Small intestine (tissue), 7 donors: ENCODE measurements around the gene NCOA7. TPM values are rescaled to one million over a fixed set of nuclear protein-coding genes. Genes with fewer than 3 reads are reported as not detected.
A peak's percentile ranks its signal among the peaks of the same experiment; 100 is the strongest.

Experiments
- DNase-seq, 2 donors: peaks; one replicate each; pipeline versions ENCODE4 v3.0.0 to v3.0.0-alpha.2; 2013
- FAIRE-seq: peaks from 2 replicates; lab custom pipeline; 2012; peaks lifted over from hg19 to GRCh38; lab: Jason Lieb, UNC
- H3K27ac ChIP-seq, 3 donors: one replicate each; pipeline ENCODE4 v1.5.1; 2013; ENCODE audit warnings: low read length in 2 of 3, mild to moderate bottlenecking in 2 of 3, control low read depth in 1 of 3, inconsistent platforms in 1 of 3, low read depth in 1 of 3, moderate library complexity in 1 of 3
- H3K27me3 ChIP-seq, 3 donors: one replicate each; pipeline ENCODE4 v1.6.1; 2013; ENCODE audit warnings: low read length in 3 of 3, inconsistent platforms in 1 of 3; ENCODE audit not compliant: control insufficient read depth in 3 of 3, insufficient read depth in 3 of 3
- H3K36me3 ChIP-seq, 3 donors: one replicate each; pipeline ENCODE4 v1.6.1; 2013; ENCODE audit warnings: low read length in 3 of 3, inconsistent platforms in 1 of 3, low read depth in 1 of 3, mild to moderate bottlenecking in 1 of 3, moderate library complexity in 1 of 3; ENCODE audit not compliant: control insufficient read depth in 3 of 3, insufficient read depth in 2 of 3
- H3K4me1 ChIP-seq, 3 donors: one replicate each; pipeline ENCODE4 v1.6.1; 2013; ENCODE audit warnings: low read length in 2 of 3, inconsistent platforms in 1 of 3, low read depth in 1 of 3, mild to moderate bottlenecking in 1 of 3, moderate library complexity in 1 of 3; ENCODE audit not compliant: control insufficient read depth in 3 of 3, insufficient read depth in 2 of 3
- H3K4me3 ChIP-seq, 3 donors: one replicate each; pipeline ENCODE4 v1.5.1; 2013; ENCODE audit warnings: low read length in 3 of 3, control low read depth in 1 of 3, inconsistent platforms in 1 of 3, low read depth in 1 of 3, mild to moderate bottlenecking in 1 of 3, moderate library complexity in 1 of 3
- H3K9me3 ChIP-seq, 2 donors: one replicate each; pipeline ENCODE4 v1.6.1; 2013; ENCODE audit warnings: low read depth in 1 of 2, low read length in 1 of 2; ENCODE audit not compliant: control insufficient read depth in 2 of 2, insufficient read depth in 1 of 2
- WGBS, 3 donors: extraction: QIAGEN DNeasy Blood & Tissue Kit; methylation state at CpG; one replicate each; pipeline ENCODE4 v1.1.7; 2013; 5-methylcytosine and 5-hydroxymethylcytosine counted together
- polyA plus RNA-seq, 4 donors: library from polyadenylated mRNA; stranded (reverse) in 3 of 4; unstranded in 1 of 4; fragments of 200-250 nt in 3 of 4; fragments of 120-200 nt in 1 of 4; gene quantifications; one replicate each; pipeline versions ENCODE4 v1.2.1 to v1.2.3, GENCODE V29; 2013
- donor health status: healthy with polysubstance abuse.
- donor health status: control.
- donor health status: control.
- donor health status: Bipolar disorder and iron deficiency.
- donor health status: healthy.

Gene NCOA7
- polyA plus RNA-seq, 4 donors, result 10.7 to 51.0 (median 26.8) TPM

- Histone ChIP-seq H3K27ac (no peak overlapping the region), H3K27me3 (no peaks in the 10 kb centered on the region), H3K4me1 (no peaks in the 10 kb centered on the region), H3K9me3 (no peaks in the 10 kb centered on the region), H3K4me3 (no peak overlapping the region), H3K36me3 (peaks cover 0 to 10% (median 0%) of the 10 kb centered on the region in 3 donors)
- WGBS, 3 donors, result 87 to 97% (median 91%) methylated on average over 3 of the region's 3 CpGs
- DNase-seq, result no peak
- FAIRE-seq, result no peak
These were observed 69.0 kb downstream of the NCOA7 start for GRCh38 chr6:125859727-125860126.

GRCh38 chr6:125863023-125863422 is 72.3 kb downstream of the NCOA7 start:
- H3K27ac ChIP-seq, result no peak overlapping the region
- DNase-seq, result no peak
- FAIRE-seq, result no peak
- H3K4me1 ChIP-seq, result no peaks in the 10 kb centered on the region
- H3K4me3 ChIP-seq, result no peak overlapping the region
- H3K36me3 ChIP-seq, result peaks cover 0 to 2% (median 0%) of the 10 kb centered on the region in 3 donors
- H3K27me3 ChIP-seq, result no peaks in the 10 kb centered on the region
- no peaks in the 10 kb centered on the region for H3K9me3 ChIP-seq

- no peak for FAIRE-seq
- H3K4me1 ChIP-seq, result no peaks in the 10 kb centered on the region
- DNase-seq, result no peak
- no peaks in the 10 kb centered on the region for H3K9me3 ChIP-seq
- WGBS, 3 donors, result 69 to 71% (median 70%) methylated on average over 4 of the region's 4 CpGs
- H3K4me3 ChIP-seq, result no peak overlapping the region
- H3K27me3 ChIP-seq, result no peaks in the 10 kb centered on the region
- H3K36me3 ChIP-seq, result peaks cover 0 to 4% (median 0%) of the 10 kb centered on the region in 3 donors
- H3K27ac ChIP-seq, result no peak overlapping the region
These were observed 74.3 kb downstream of the NCOA7 start for GRCh38 chr6:125865015-125865414.

GRCh38 chr6:125866433-125866832 is 75.7 kb downstream of the NCOA7 start:
- DNase-seq, result no peak
- Histone ChIP-seq H3K4me1 (no peaks in the 10 kb centered on the region), H3K9me3 (no peaks in the 10 kb centered on the region), H3K27ac (no peak overlapping the region), H3K4me3 (no peak overlapping the region), H3K27me3 (no peaks in the 10 kb centered on the region), H3K36me3 (peaks cover 0 to 8% (median 0%) of the 10 kb centered on the region in 3 donors)
- FAIRE-seq, result no peak

- H3K9me3 ChIP-seq, result no peaks in the 10 kb centered on the region
- FAIRE-seq, result no peak
- no peak for DNase-seq
- WGBS, 3 donors, result 93 to 96% (median 94%) methylated on average over 6 of the region's 6 CpGs
- peaks cover 0 to 11% (median 0%) of the 10 kb centered on the region in 3 donors for H3K36me3 ChIP-seq
- H3K27me3 ChIP-seq, result no peaks in the 10 kb centered on the region
- no peak overlapping the region for H3K4me3 ChIP-seq
- no peak overlapping the region for H3K27ac ChIP-seq
- no peaks in the 10 kb centered on the region for H3K4me1 ChIP-seq
These were observed 76.8 kb downstream of the NCOA7 start for GRCh38 chr6:125867483-125867942.

- Histone ChIP-seq H3K4me3 (no peak overlapping the region), H3K4me1 (no peaks in the 10 kb centered on the region), H3K36me3 (peaks cover 0 to 11% (median 0%) of the 10 kb centered on the region in 3 donors), H3K27me3 (no peaks in the 10 kb centered on the region), H3K27ac (no peak overlapping the region), H3K9me3 (no peaks in the 10 kb centered on the region)
- FAIRE-seq, result no peak
- DNase-seq, result no peak
- WGBS, 3 donors, result 84 to 96% (median 93%) methylated on average over 2 of the region's 2 CpGs
These were observed 77.5 kb downstream of the NCOA7 start for GRCh38 chr6:125868252-125868651.

- H3K4me3 ChIP-seq, result no peak overlapping the region
- WGBS, 3 donors, result 67 to 90% (median 80%) methylated on average over 5 of the region's 5 CpGs
- FAIRE-seq (no peak), DNase-seq (no peak)
- no peaks in the 10 kb centered on the region for H3K9me3 ChIP-seq
- H3K4me1 ChIP-seq, result no peaks in the 10 kb centered on the region
- no peak overlapping the region for H3K27ac ChIP-seq
- no peaks in the 10 kb centered on the region for H3K27me3 ChIP-seq
- H3K36me3 ChIP-seq, result peaks cover 0 to 11% (median 0%) of the 10 kb centered on the region in 3 donors
These were observed 78.1 kb downstream of the NCOA7 start for GRCh38 chr6:125868678-125869395.

- peak overlapping the region in 1 of 3 donors; percentile 3 for H3K27ac ChIP-seq
- DNase-seq (no peak), FAIRE-seq (no peak)
- no peaks in the 10 kb centered on the region for H3K27me3 ChIP-seq
- 79 to 82% (median 79%) methylated on average over 6 of the region's 6 CpGs for WGBS, 3 donors
- H3K4me1 ChIP-seq, result no peaks in the 10 kb centered on the region
- H3K4me3 ChIP-seq, result no peak overlapping the region
- H3K36me3 ChIP-seq, result peaks cover 0 to 11% (median 0%) of the 10 kb centered on the region in 3 donors
- H3K9me3 ChIP-seq, result no peaks in the 10 kb centered on the region
These were observed 78.7 kb downstream of the NCOA7 start for GRCh38 chr6:125869427-125869826.

- no peak overlapping the region for H3K4me3 ChIP-seq
- H3K4me1 ChIP-seq, result no peaks in the 10 kb centered on the region
- FAIRE-seq (no peak), DNase-seq (no peak)
- H3K36me3 ChIP-seq, result peaks cover 0 to 11% (median 4%) of the 10 kb centered on the region in 3 donors
- H3K27me3 ChIP-seq, result no peaks in the 10 kb centered on the region
- H3K27ac ChIP-seq, result no peak overlapping the region
- H3K9me3 ChIP-seq, result no peaks in the 10 kb centered on the region
These were observed 80.6 kb downstream of the NCOA7 start for GRCh38 chr6:125871365-125871764.
